CD4-positive, alpha-beta T cell treated with Interleukin-6 at 100 ng/mL for 8 hours (primary cell): ENCODE results near the gene HIPK4.
"Not testable (repeated sequence)": the region's sequence is repeated elsewhere in the genome, so short reads cannot be mapped to it uniquely, and the experiment has no call there.

ENCODE experiments used
- DNase-seq: peaks from one replicate; pipeline ENCODE4 v3.0.0-alpha.2; 2020; ENCODE audit warnings: mixed read lengths, low spot score

The HIPK4 gene

GRCh38 chr19:40336601-40336900 is 53.4 kb downstream of the HIPK4 start:
- DNase-seq: no peak

GRCh38 chr19:40335855-40336600 is 54.0 kb downstream of the HIPK4 start:
- no peak for DNase-seq

- DNase-seq: no peak
Measured at GRCh38 chr19:40335101-40335500, 54.9 kb downstream of the HIPK4 start.

GRCh38 chr19:40333083-40333482 is 56.9 kb downstream of the HIPK4 start:
- DNase-seq: not testable (repeated sequence)

GRCh38 chr19:40332669-40333068 is 57.3 kb downstream of the HIPK4 start:
- no peak for DNase-seq

GRCh38 chr19:40331052-40331451 is 58.9 kb downstream of the HIPK4 start:
- no peak for DNase-seq
